Measurements from ENCODE around the gene CAMTA1.

CAMTA1 gene

GRCh38 chr1:7247791-7248548 lies 462.7 kb downstream of the CAMTA1 start:
- Histone ChIP-seq H3K4me2 (no peak overlapping the region), H3K4me1 (no peaks in the 10 kb centered on the region), H3K27me3 (no peaks in the 10 kb centered on the region), H4K20me1 (no peaks in the 10 kb centered on the region), H3K9ac (no peak overlapping the region), H3K27ac (no peak overlapping the region), H3K36me3 (no peaks in the 10 kb centered on the region), H3K4me3 (no peak overlapping the region), H3K9me3 (no peaks in the 10 kb centered on the region)
- TF ChIP-seq Cebpa-rat (IDR thresholded peaks at IDR 0.05) = no peak

- Histone ChIP-seq H3K9ac (no peak overlapping the region), H3K27me3 (no peaks in the 10 kb centered on the region), H4K20me1 (no peaks in the 10 kb centered on the region), H3K9me3 (no peaks in the 10 kb centered on the region), H3K36me3 (no peaks in the 10 kb centered on the region), H3K27ac (no peak overlapping the region), H3K4me3 (no peak overlapping the region), H3K4me1 (no peaks in the 10 kb centered on the region), H3K4me2 (no peak overlapping the region)
- TF ChIP-seq Cebpa-rat (IDR thresholded peaks at IDR 0.05) = no peak
Measured at GRCh38 chr1:7248549-7249199, 463.4 kb downstream of the CAMTA1 start.

GRCh38 chr1:7249516-7249915 lies 464.3 kb downstream of the CAMTA1 start:
- no peak for TF ChIP-seq Cebpa-rat (IDR thresholded peaks at IDR 0.05)
- H3K4me2 ChIP-seq = no peak overlapping the region
- H4K20me1 ChIP-seq = no peaks in the 10 kb centered on the region
- H3K27me3 ChIP-seq = no peaks in the 10 kb centered on the region
- H3K27ac ChIP-seq = no peak overlapping the region
- no peaks in the 10 kb centered on the region for H3K36me3 ChIP-seq
- no peaks in the 10 kb centered on the region for H3K9me3 ChIP-seq
- no peak overlapping the region for H3K4me3 ChIP-seq
- H3K9ac ChIP-seq = no peak overlapping the region
- H3K4me1 ChIP-seq = no peaks in the 10 kb centered on the region

- Histone ChIP-seq H3K27me3 (no peaks in the 10 kb centered on the region), H3K9me3 (no peaks in the 10 kb centered on the region), H3K4me3 (no peak overlapping the region), H3K4me1 (no peaks in the 10 kb centered on the region), H4K20me1 (no peaks in the 10 kb centered on the region), H3K36me3 (no peaks in the 10 kb centered on the region), H3K9ac (no peak overlapping the region), H3K27ac (no peak overlapping the region), H3K4me2 (no peak overlapping the region)
- no peak for TF ChIP-seq Cebpa-rat (IDR thresholded peaks at IDR 0.05)
Measured at GRCh38 chr1:7250176-7250575, 464.9 kb downstream of the CAMTA1 start.

GRCh38 chr1:7250597-7251453 lies 465.6 kb downstream of the CAMTA1 start:
- Histone ChIP-seq H3K9me3 (no peaks in the 10 kb centered on the region), H3K4me3 (no peak overlapping the region), H3K4me1 (no peaks in the 10 kb centered on the region), H3K9ac (no peak overlapping the region), H3K4me2 (no peak overlapping the region), H3K27me3 (no peaks in the 10 kb centered on the region), H3K36me3 (no peaks in the 10 kb centered on the region), H4K20me1 (no peaks in the 10 kb centered on the region), H3K27ac (no peak overlapping the region)
- no peak for TF ChIP-seq Cebpa-rat (IDR thresholded peaks at IDR 0.05)

GRCh38 chr1:7251454-7251800 lies 466.2 kb downstream of the CAMTA1 start:
- Histone ChIP-seq H3K27me3 (no peaks in the 10 kb centered on the region), H3K27ac (no peak overlapping the region), H3K4me1 (no peaks in the 10 kb centered on the region), H3K9me3 (no peaks in the 10 kb centered on the region), H3K36me3 (no peaks in the 10 kb centered on the region), H3K4me2 (no peak overlapping the region), H3K4me3 (no peak overlapping the region), H3K9ac (no peak overlapping the region), H4K20me1 (no peaks in the 10 kb centered on the region)
- TF ChIP-seq Cebpa-rat (IDR thresholded peaks at IDR 0.05) = no peak

GRCh38 chr1:7252411-7253117 lies 467.3 kb downstream of the CAMTA1 start:
- H3K4me3 ChIP-seq = no peak overlapping the region
- no peaks in the 10 kb centered on the region for H3K4me1 ChIP-seq
- no peaks in the 10 kb centered on the region for H4K20me1 ChIP-seq
- H3K9ac ChIP-seq = no peak overlapping the region
- no peak overlapping the region for H3K4me2 ChIP-seq
- H3K27ac ChIP-seq = no peak overlapping the region
- H3K36me3 ChIP-seq = no peaks in the 10 kb centered on the region
- H3K9me3 ChIP-seq = no peaks in the 10 kb centered on the region
- no peak for TF ChIP-seq Cebpa-rat (IDR thresholded peaks at IDR 0.05)
- H3K27me3 ChIP-seq = no peaks in the 10 kb centered on the region

GRCh38 chr1:7253118-7253480 lies 467.8 kb downstream of the CAMTA1 start:
- H3K4me1 ChIP-seq = no peaks in the 10 kb centered on the region
- TF ChIP-seq Cebpa-rat (IDR thresholded peaks at IDR 0.05) = no peak
- H3K36me3 ChIP-seq = no peaks in the 10 kb centered on the region
- H3K4me3 ChIP-seq = no peak overlapping the region
- H3K9me3 ChIP-seq = no peaks in the 10 kb centered on the region
- no peak overlapping the region for H3K27ac ChIP-seq
- no peak overlapping the region for H3K4me2 ChIP-seq
- no peaks in the 10 kb centered on the region for H3K27me3 ChIP-seq
- no peak overlapping the region for H3K9ac ChIP-seq
- no peaks in the 10 kb centered on the region for H4K20me1 ChIP-seq

GRCh38 chr1:7253988-7254587 lies 468.8 kb downstream of the CAMTA1 start:
- H3K36me3 ChIP-seq = no peaks in the 10 kb centered on the region
- H3K27ac ChIP-seq = no peak overlapping the region
- H3K9ac ChIP-seq = no peak overlapping the region
- H4K20me1 ChIP-seq = no peaks in the 10 kb centered on the region
- no peak for TF ChIP-seq Cebpa-rat (IDR thresholded peaks at IDR 0.05)
- no peaks in the 10 kb centered on the region for H3K27me3 ChIP-seq
- H3K4me1 ChIP-seq = no peaks in the 10 kb centered on the region
- no peaks in the 10 kb centered on the region for H3K9me3 ChIP-seq
- H3K4me3 ChIP-seq = no peak overlapping the region
- no peak overlapping the region for H3K4me2 ChIP-seq
